HG03103 (cell line): ENCODE results near the gene CBLIF.
"Not testable (repeated sequence)": the region's sequence is repeated elsewhere in the genome, so short reads cannot be mapped to it uniquely, and the experiment has no call there.

Experiments
- ATAC-seq: cut with Tn5 transposase; IDR thresholded peaks from one replicate; pipeline ENCODE4 v1.9.1; 2021; ENCODE audit warnings: low read depth; ENCODE audit not compliant: unreplicated experiment

CBLIF gene

DNA sequence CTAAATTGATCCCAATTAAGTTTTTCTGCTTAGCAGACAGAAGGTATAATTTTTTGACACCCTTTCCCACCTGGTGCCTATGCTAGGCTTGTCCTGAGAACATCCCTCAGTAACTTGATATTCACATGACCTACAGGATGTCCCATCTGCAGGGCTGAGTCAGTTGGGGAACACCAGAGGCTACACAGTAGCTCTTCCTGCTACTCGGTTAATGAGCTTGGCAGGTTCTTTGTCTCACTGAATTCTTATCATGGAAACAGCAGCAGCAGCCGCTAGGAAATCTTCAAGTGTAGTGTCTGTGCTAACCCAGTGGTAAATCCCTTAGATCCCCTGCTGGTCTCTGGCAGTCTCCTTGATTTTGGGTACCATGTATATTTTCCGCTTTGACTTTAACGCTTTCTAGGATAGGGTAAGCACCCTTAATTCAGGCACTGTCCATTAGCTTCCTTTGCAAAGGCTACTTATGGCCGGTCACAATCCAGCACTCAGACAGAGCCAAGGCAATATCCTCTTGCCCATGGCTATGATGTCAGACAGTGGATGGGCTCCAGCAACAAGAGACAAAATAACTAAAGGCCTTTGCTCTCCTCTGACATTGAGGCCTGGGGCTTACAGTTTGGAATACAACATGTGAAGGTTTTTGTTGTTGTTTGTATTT, 43.2 kb downstream of the CBLIF start:
- no peak for ATAC-seq

DNA sequence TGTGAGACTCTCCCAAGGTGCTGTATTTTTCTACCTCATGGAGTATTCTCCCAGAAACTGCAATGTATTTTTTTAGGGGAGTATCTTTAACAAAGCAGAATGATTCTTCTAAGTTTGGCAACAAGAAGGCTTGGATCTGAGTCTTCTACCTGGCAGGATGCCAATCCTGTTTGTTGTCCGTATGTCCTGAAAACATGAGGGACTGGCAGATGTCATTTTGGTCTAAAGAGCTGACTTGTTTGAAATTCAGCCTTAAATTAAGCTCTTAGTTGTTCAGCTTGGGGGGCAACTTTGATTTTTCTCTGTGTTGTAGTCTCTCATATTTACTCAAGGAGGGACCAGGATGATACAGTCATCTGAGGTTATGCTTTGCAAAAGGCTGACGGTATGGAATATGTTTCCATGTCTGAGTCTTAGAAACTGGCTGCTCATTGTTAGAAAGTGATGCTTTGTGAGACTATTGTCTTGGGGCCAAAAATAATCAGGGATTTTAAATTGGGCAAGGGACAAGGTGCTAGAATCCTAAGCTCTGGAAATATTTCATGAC, 44.1 kb downstream of the CBLIF start:
- no peak for ATAC-seq

- ATAC-seq: no peak
These were observed 44.8 kb downstream of the CBLIF start for GRCh38 chr11:59800390-59801025.

DNA sequence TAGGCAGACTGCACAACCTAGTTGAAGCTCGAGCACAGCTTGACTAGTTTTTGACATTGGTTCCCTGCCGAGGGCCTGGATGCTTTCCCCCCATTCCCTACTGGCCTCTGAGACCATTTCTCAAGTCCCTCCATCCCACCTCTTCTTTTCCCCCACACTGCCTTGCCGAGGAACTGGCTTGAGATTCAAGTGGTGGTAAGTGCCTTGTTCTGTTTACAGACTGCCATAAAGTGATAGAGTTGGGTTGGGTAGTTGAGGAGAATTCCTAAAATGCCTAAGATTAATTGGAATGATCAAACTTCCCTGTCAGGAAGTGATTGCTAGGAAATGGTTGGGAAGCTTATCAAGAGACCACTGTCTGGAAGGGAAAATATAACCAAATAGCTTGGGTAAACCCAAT, 50.9 kb downstream of the CBLIF start:
- ATAC-seq: no peak

DNA sequence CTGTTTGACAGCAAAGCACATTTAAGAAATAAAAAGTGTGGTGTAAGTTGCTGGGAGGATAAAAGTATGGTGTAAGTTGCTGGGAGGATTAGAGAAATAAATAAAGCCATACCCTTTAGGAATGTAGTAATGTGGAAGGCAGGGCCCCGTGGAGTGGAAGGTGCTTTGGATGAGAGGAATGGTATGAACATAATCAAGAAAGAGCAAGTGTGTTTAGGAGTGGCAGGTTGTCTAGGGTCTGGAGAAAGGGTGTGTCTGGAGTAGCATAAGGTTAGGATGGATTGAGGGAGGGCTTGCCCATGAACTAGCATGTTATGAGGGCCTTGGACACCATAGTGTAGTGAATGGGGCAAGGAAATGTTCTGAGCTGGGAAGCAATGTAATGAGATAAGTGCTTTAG, 52.8 kb downstream of the CBLIF start:
- ATAC-seq: no peak

DNA sequence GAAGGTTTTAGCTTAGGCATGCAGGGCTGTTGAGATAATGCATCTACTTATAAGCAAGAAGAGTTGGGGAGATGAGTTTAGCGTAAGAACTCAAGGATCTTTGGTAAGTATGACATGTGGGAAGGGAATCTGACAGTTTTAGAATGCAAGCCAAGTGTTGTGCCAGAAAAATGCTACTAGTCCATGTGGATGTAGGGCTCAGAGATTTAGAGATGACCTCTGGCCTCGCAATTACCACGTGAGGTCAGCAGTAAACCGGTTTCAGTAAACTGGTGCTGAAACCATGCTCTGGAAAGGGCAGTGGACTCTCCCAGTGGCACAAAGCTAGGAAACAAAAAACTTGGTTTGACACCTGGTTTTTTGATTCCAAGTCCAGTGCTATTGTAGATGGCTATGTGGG, 53.7 kb downstream of the CBLIF start:
- ATAC-seq: no peak

GRCh38 chr11:59787816-59788215, 57.5 kb downstream of the CBLIF start:
- ATAC-seq: no peak

DNA sequence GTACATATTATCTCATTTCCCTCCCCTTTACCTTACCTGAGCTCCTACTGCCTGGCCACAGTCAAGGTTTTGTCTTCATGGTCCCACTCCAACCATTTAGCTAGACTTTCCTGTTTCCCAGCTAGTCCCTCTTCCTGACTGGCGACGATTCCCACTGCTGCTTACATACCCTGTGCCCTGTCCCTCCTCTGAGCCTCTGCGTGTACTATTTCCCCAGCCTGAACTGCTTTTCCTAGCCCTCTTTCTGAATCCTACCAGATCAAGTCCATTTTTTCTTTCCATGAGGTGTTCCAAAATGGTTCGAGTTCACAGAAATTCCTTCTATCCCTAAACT, 58.1 kb downstream of the CBLIF start:
- ATAC-seq: no peak

DNA sequence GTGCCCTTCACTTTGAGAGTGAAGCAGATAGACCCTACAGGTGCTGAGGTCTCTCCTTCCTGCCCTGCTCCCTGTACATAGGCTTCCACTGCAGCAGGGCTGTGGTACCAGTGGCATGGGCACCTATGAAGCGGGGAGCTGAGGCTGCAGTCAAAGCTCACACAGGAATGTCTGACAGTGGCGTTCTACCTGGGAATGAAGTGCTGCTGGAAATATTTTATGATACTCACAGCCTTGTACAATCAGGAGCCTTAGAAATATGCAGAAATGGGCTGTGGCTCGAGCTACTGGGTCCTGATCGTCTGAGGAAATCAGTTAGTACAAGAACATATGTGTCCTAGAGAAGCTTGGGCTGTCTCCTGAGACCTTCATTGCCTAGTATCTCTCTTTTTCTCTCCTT, 59.5 kb downstream of the CBLIF start:
- ATAC-seq: no peak

GRCh38 chr11:59784441-59784840, 60.9 kb downstream of the CBLIF start:
- ATAC-seq: not testable (repeated sequence)

DNA sequence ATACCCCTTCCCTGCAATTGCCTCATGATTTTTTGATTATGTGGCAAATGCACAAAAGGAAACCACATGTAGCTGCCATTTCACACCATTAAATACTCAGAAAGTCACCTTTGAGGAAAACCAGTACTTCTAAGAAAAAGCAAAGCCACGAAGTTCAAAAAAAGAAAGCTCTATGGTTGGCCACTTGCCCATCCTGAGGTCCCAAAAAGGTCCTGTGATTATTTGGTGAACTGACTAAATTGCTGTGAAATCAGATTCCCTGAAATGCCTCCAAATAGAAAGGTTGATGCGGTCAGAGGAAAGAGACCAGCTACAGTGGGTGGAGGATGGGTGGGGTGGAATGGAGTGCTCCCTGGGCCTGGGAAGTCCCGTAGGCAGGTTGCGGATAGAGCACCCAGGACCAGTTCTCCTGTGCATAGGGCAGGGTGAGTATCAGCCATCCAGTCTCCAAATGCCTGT, 61.6 kb downstream of the CBLIF start:
- ATAC-seq: no peak

GRCh38 chr11:59782080-59782479, 63.2 kb downstream of the CBLIF start:
- ATAC-seq: no peak

- ATAC-seq: no peak
These were observed 65.8 kb downstream of the CBLIF start for GRCh38 chr11:59779487-59779886.
